Mucosa of stomach (tissue), 1 donor: ENCODE data around the gene SSTR1.

Source experiments
- H3K27me3 ChIP-seq: one replicate; pipeline ENCODE4 v1.7.0; 2013; ENCODE audit warnings: mild to moderate bottlenecking, low read length; ENCODE audit not compliant: control insufficient read depth, insufficient read depth
- H3K36me3 ChIP-seq: one replicate; pipeline ENCODE4 v1.7.0; 2013; ENCODE audit warnings: low read length; ENCODE audit not compliant: control insufficient read depth, insufficient read depth
- H3K4me1 ChIP-seq: one replicate; pipeline ENCODE4 v1.7.0; 2013; ENCODE audit warnings: mild to moderate bottlenecking, low read length; ENCODE audit not compliant: control insufficient read depth, insufficient read depth
- H3K4me3 ChIP-seq: one replicate; pipeline ENCODE4 v1.7.0; 2013; ENCODE audit warnings: low read length
- H3K9ac ChIP-seq: one replicate; pipeline ENCODE4 v1.7.0; 2013; ENCODE audit warnings: mild to moderate bottlenecking, low read length, moderate library complexity
- H3K9me3 ChIP-seq: one replicate; pipeline ENCODE4 v1.7.0; 2013; ENCODE audit warnings: mild to moderate bottlenecking, low read length, moderate library complexity; ENCODE audit not compliant: control insufficient read depth
- donor health status: Pancreatic carcinoma.

SSTR1 gene

GRCh38 chr14:38207736-38208617, at the start of gene SSTR1:
Gene SSTR1, plus strand, starts transcription at chr14:38207904. Its CDS starts 1,486 bp downstream, at chr14:38209390.
- Histone ChIP-seq H3K9ac (peak within 1 kb of the TSS; percentile 78), H3K9me3 (no peaks in the 10 kb centered on the region), H3K36me3 (peaks cover 3% of the 10 kb centered on the region), H3K27me3 (peaks cover 12% of the 10 kb centered on the region), H3K4me3 (peak within 1 kb of the TSS; percentile 94), H3K4me1 (peaks cover 14% of the 10 kb centered on the region)

- Histone ChIP-seq H3K9me3 (no peaks in the 10 kb centered on the region), H3K4me1 (no peaks in the 10 kb centered on the region), H3K4me3 (no peak overlapping the region), H3K9ac (no peak overlapping the region), H3K27me3 (no peaks in the 10 kb centered on the region), H3K36me3 (no peaks in the 10 kb centered on the region)
These were observed 49.2 kb upstream of the SSTR1 start for GRCh38 chr14:38158468-38158867.

DNA sequence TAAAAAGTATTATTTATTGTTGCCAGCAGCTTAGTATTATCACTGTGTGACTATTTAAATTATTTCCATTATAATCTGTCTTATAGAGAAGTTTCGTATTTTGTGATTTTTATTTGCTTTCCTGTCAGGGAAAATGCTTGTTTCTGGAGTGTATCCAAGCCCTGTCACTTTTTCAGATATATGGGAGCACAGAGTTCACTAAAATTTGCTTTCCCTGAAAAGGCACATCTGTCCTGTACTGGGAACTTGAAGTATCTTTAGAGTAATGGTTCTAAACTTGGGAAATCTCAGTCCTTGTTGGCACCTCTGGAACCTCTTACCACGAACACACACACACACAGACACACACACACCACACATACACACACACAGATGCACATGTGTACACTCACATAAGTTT, 39.3 kb upstream of the SSTR1 start:
- H3K9ac ChIP-seq = no peak overlapping the region
- no peaks in the 10 kb centered on the region for H3K27me3 ChIP-seq
- H3K4me1 ChIP-seq = no peaks in the 10 kb centered on the region

GRCh38 chr14:38171197-38171596, 36.5 kb upstream of the SSTR1 start:
- H3K9ac ChIP-seq = no peak overlapping the region
- no peak overlapping the region for H3K4me3 ChIP-seq
- H3K27me3 ChIP-seq = no peaks in the 10 kb centered on the region
- H3K4me1 ChIP-seq = no peaks in the 10 kb centered on the region
- no peaks in the 10 kb centered on the region for H3K9me3 ChIP-seq
- no peaks in the 10 kb centered on the region for H3K36me3 ChIP-seq

More for the DNA sequence above, 39.3 kb upstream of the SSTR1 start:
- no peaks in the 10 kb centered on the region for H3K9me3 ChIP-seq
- no peaks in the 10 kb centered on the region for H3K36me3 ChIP-seq
- no peak overlapping the region for H3K4me3 ChIP-seq

DNA sequence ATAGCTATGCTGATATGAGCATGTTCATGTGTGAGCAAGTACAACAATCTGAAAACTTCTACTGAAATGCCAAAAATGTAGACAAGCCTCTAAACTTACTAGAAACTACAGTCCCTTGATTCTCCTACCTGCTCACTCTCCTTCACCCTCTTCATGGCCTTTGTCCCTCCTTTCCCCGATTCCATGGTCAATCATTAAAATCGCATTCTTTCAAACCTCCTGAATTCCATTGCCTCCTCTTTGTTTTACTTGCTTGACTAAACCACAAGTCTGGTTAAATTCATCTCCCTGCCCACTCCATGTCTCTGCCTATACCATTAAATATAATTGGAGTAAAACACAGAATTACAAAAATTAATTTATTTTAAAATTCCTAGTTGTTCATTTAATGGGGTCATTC, 33.0 kb upstream of the SSTR1 start:
- Histone ChIP-seq H3K4me3 (no peak overlapping the region), H3K36me3 (no peaks in the 10 kb centered on the region), H3K9ac (no peak overlapping the region), H3K4me1 (no peaks in the 10 kb centered on the region), H3K27me3 (no peaks in the 10 kb centered on the region), H3K9me3 (no peaks in the 10 kb centered on the region)

DNA sequence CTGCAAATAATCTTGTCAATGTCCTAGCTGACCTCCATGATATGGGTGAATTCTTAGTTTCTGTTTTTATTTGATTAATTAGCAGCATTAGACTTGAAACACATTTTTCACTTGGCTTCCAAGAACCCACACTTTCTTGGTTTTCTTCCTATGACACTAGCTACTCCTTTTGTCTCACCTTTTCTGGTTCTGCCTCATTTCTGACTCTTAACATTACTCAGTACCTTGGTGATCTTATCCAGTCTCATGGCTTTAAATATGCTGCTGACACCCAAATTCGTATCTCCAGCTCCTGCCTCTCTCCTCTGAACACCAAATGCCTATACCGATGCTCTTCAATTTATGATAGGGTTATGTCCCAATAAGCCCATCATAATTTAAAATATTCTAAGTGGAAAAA, 32.0 kb upstream of the SSTR1 start:
- H3K9me3 ChIP-seq = no peaks in the 10 kb centered on the region
- H3K27me3 ChIP-seq = no peaks in the 10 kb centered on the region
- H3K36me3 ChIP-seq = no peaks in the 10 kb centered on the region
- no peak overlapping the region for H3K9ac ChIP-seq
- no peaks in the 10 kb centered on the region for H3K4me1 ChIP-seq
- no peak overlapping the region for H3K4me3 ChIP-seq

- H3K36me3 ChIP-seq = no peaks in the 10 kb centered on the region
- H3K4me3 ChIP-seq = no peak overlapping the region
- H3K4me1 ChIP-seq = no peaks in the 10 kb centered on the region
- H3K9me3 ChIP-seq = no peaks in the 10 kb centered on the region
- no peak overlapping the region for H3K9ac ChIP-seq
- no peaks in the 10 kb centered on the region for H3K27me3 ChIP-seq
These were observed 31.3 kb upstream of the SSTR1 start for GRCh38 chr14:38176379-38176778.

DNA sequence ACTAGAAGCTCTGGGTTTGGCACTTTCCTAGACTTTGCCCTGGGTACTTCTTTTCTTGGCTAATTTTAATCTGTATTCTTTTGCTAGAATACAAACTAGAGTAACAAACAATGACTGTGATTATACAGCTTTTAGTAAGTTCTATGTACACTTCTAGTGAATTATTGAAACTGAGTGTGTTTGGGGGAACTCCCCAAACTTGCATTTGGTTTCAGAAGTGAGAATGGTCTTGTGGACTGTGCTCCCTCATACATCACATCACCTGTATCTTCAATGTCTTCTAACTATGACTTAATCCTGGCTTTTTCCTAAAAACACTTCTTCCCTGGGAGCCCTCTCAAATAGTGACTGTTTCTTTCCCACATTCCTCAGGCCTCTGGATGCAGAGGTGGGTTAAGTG, 23.6 kb upstream of the SSTR1 start:
- no peaks in the 10 kb centered on the region for H3K9me3 ChIP-seq
- H3K36me3 ChIP-seq = no peaks in the 10 kb centered on the region
- no peaks in the 10 kb centered on the region for H3K4me1 ChIP-seq
- H3K4me3 ChIP-seq = no peak overlapping the region
- H3K27me3 ChIP-seq = no peaks in the 10 kb centered on the region
- no peak overlapping the region for H3K9ac ChIP-seq

DNA sequence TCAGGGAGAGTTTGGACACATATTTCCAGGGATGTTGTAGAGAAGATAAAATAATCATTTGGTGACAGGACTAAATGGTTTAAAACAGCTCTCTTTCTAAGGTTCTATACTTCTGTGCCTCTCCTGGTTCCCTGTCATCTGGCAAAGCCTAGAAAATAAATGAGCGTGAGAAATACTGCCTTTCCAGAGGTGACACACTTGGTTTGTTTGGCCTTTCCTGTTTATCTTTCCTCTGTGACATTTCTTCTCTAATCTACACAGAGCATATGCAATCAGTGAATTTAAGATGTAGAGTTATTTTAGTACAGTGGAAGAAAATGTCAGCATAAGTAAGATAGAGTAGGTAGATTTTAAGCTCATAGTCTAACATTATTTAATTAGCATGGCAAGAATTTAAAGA, 22.0 kb upstream of the SSTR1 start:
- Histone ChIP-seq H3K9ac (no peak overlapping the region), H3K4me3 (no peak overlapping the region), H3K36me3 (no peaks in the 10 kb centered on the region), H3K9me3 (no peaks in the 10 kb centered on the region), H3K4me1 (no peaks in the 10 kb centered on the region), H3K27me3 (no peaks in the 10 kb centered on the region)

- Histone ChIP-seq H3K4me1 (no peaks in the 10 kb centered on the region), H3K9ac (no peak overlapping the region), H3K9me3 (no peaks in the 10 kb centered on the region), H3K27me3 (no peaks in the 10 kb centered on the region), H3K36me3 (no peaks in the 10 kb centered on the region), H3K4me3 (no peak overlapping the region)
These were observed 21.5 kb upstream of the SSTR1 start for GRCh38 chr14:38186216-38186615.

DNA sequence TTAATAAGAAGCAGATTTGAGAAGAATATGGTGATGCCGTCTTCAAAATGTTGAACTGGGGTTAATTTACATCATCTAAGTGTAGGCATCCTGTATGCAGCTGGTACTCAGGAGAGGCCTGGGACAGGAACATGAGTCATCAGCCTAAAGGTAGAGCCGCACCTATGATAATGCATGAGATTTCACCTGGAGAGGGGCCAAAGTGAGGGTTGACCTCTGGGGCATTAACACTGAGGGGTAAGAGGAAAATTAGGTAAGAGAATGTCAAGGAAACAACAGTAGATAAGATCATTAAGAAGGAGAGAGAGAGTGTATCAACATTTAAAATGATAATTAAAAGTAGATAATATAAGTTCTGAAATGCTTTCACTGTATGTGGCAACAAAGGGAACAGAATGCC, 20.2 kb upstream of the SSTR1 start:
- Histone ChIP-seq H3K4me3 (no peak overlapping the region), H3K36me3 (no peaks in the 10 kb centered on the region), H3K9ac (no peak overlapping the region), H3K9me3 (no peaks in the 10 kb centered on the region), H3K4me1 (no peaks in the 10 kb centered on the region), H3K27me3 (no peaks in the 10 kb centered on the region)

GRCh38 chr14:38189930-38190726, 17.6 kb upstream of the SSTR1 start:
- no peaks in the 10 kb centered on the region for H3K4me1 ChIP-seq
- no peak overlapping the region for H3K9ac ChIP-seq
- H3K4me3 ChIP-seq = no peak overlapping the region
- H3K27me3 ChIP-seq = no peaks in the 10 kb centered on the region
- no peaks in the 10 kb centered on the region for H3K36me3 ChIP-seq
- no peaks in the 10 kb centered on the region for H3K9me3 ChIP-seq
